T-cell (primary cell): ENCODE results near the gene SAMD10. TPM values are rescaled to one million over a fixed set of nuclear protein-coding genes. Genes with fewer than 3 reads are reported as not detected.

Experiments
- ATAC-seq, 4 experiments: fragments of 200-7000 bp in 3 of 4; fragments of 150-1000 bp in 1 of 4; cut with Tn5 transposase; replicated peaks in 1 of 4; 1 replicate in 3 of 4; 2 replicates in 1 of 4; pipeline ENCODE4 v1.10.0; 2021; ENCODE audit warnings: moderate library complexity in 3 of 4, mild to moderate bottlenecking in 2 of 4, moderate number of reproducible peaks in 1 of 4
- CTCF ChIA-PET, 2 donors: fragments of 300-600 bp; sonication (Branson Sonifier 250); formaldehyde crosslinking; loops; one replicate each; lab custom pipeline; 2022; ENCODE audit warnings: antibody characterized with exemption in 2 of 2; lab: Charles Lee
- POLR2A ChIA-PET, 2 donors: fragments of 300-600 bp; sonication (Branson Sonifier 250); formaldehyde crosslinking; loops; one replicate each; lab custom pipeline; 2022; ENCODE audit warnings: antibody characterized with exemption in 2 of 2; lab: Charles Lee
- DNase-seq, 35 experiments: peaks; one replicate each; pipeline versions ENCODE4 v3.0.0 to v3.0.0-alpha.2; 2013 to 2023
- H3K27ac ChIP-seq: one replicate; pipeline ENCODE4 v1.5.1; 2013; ENCODE audit warnings: low read length
- H3K27me3 ChIP-seq, 2 experiments: replicated peaks in 1 of 2; 1 replicate in 1 of 2; 2 replicates in 1 of 2; pipeline versions ENCODE4 v1.6.1 to v1.7.0; 2013; ENCODE audit warnings: low read length in 1 of 2, mixed read lengths in 1 of 2; ENCODE audit not compliant: control insufficient read depth in 2 of 2, insufficient read depth in 2 of 2; ENCODE audit errors: extremely low read depth in 1 of 2
- H3K36me3 ChIP-seq, 2 donors: 1 replicate in 1 of 2; 2 replicates in 1 of 2; pipeline versions ENCODE4 v1.6.1 to v1.7.0; 2013; ENCODE audit warnings: low read length in 1 of 2; ENCODE audit not compliant: control insufficient read depth in 2 of 2, insufficient read depth in 1 of 2; ENCODE audit errors: extremely low read depth in 1 of 2
- H3K4me1 ChIP-seq, 2 experiments: 1 replicate in 1 of 2; 2 replicates in 1 of 2; pipeline versions ENCODE4 v1.6.1 to v1.7.0; 2013; ENCODE audit warnings: low read length in 2 of 2, mixed read lengths in 1 of 2; ENCODE audit not compliant: insufficient read depth in 2 of 2, control insufficient read depth in 1 of 2; ENCODE audit errors: extremely low read depth in 1 of 2
- H3K4me3 ChIP-seq, 2 donors: 1 replicate in 1 of 2; 2 replicates in 1 of 2; pipeline versions ENCODE4 v1.5.1 to v1.7.0; 2013; ENCODE audit warnings: mild to moderate bottlenecking in 2 of 2, low read length in 1 of 2, moderate library complexity in 1 of 2; ENCODE audit not compliant: control insufficient read depth in 1 of 2; ENCODE audit errors: extremely low read depth in 1 of 2
- H3K9me3 ChIP-seq: 2 replicates; pipeline ENCODE4 v1.7.0; 2013
- H3K27ac Mint-ChIP-seq, 2 donors: one replicate each; pipeline ENCODE4 v1.8.0; 2020 to 2021; ENCODE audit warnings: mild to moderate bottlenecking in 2 of 2, mixed read lengths in 2 of 2
- H3K27me3 Mint-ChIP-seq, 2 donors: one replicate each; pipeline ENCODE4 v1.8.0; 2021 to 2022; ENCODE audit warnings: mixed read lengths in 2 of 2
- H3K36me3 Mint-ChIP-seq: one replicate; pipeline ENCODE4 v1.8.0; 2021; ENCODE audit warnings: mixed read lengths
- H3K4me1 Mint-ChIP-seq, 3 donors: one replicate each; pipeline ENCODE4 v1.8.0; 2020 to 2022; ENCODE audit warnings: mixed read lengths in 3 of 3, mild to moderate bottlenecking in 1 of 3
- H3K4me3 Mint-ChIP-seq, 3 donors: one replicate each; pipeline ENCODE4 v1.8.0; 2020 to 2022; ENCODE audit warnings: mild to moderate bottlenecking in 3 of 3, mixed read lengths in 3 of 3, moderate library complexity in 3 of 3
- H3K9me3 Mint-ChIP-seq, 3 donors: one replicate each; pipeline ENCODE4 v1.8.0; 2020 to 2022; ENCODE audit warnings: mixed read lengths in 3 of 3
- WGBS: methylation state at CpG from one replicate; pipeline ENCODE4 v1.1.5; 2013; ENCODE audit warnings: missing lambda C conversion rate; ENCODE audit not compliant: insufficient coverage; 5-methylcytosine and 5-hydroxymethylcytosine counted together
- total RNA-seq, 35 experiments: library from RNA in 6 of 35; stranded (reverse) in 6 of 35; fragments of 120-200 nt in 1 of 35; gene quantifications; one replicate each; pipeline versions ENCODE4 v1.2.1 to v1.2.4 and lab custom pipeline; 2013 to 2026

SAMD10 gene
- total RNA-seq, 5 donors from 2014 or later (not counting 1 experiment from before 2014, with no cell fraction given), result 16.1 to 30.8 (median 17.7) TPM

DNA sequence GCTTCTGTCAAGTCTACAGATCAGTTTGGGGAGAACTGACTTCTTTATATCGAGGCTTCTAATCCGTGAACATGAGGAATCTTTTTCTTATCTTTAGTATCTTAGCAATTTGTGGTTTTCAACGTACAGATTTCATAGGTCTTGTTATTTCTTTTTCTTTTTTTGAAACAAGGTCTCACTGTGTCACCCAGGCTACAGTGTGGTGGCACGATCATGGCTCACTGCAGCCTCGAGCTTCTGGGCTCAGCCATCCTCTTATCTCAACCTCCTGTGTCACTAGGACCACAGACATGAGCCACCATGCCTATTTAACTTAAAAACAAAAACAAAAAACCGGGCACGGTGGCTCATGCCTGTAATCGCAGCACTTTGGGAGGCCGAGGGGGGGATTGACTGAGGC, 55.2 kb downstream of the SAMD10 start:
- no peaks in the 10 kb centered on the region for H3K9me3 ChIP-seq
- ChIA-PET CTCF (no interaction called here), POLR2A (no interaction called here)
- no peak overlapping the region for H3K4me3 ChIP-seq
- Mint-ChIP-seq H3K27ac (peak overlapping the region in 1 of 2 donors; percentile 30), H3K4me3 (no peak overlapping the region), H3K4me1 (peaks cover 18 to 26% (median 22%) of the 10 kb centered on the region in 3 donors), H3K36me3 (peaks cover 22% of the 10 kb centered on the region), H3K27me3 (no peaks in the 10 kb centered on the region), H3K9me3 (no peaks in the 10 kb centered on the region)
- H3K4me1 ChIP-seq, result peaks cover 0 to 3% of the 10 kb centered on the region in 2 experiments
- peaks cover 9 to 39% of the 10 kb centered on the region in 2 donors for H3K36me3 ChIP-seq
- no peak for ATAC-seq
- H3K27me3 ChIP-seq, result no peaks in the 10 kb centered on the region
- 49% methylated on average over 5 of the region's 9 CpGs for WGBS
- H3K27ac ChIP-seq, result no peak overlapping the region
- DNase-seq, result no peak

Other genes with a start within 250 kb of the SAMD10 start
- 100 to 1,000 TPM; 144 to 248 (median 172) TPM for gene LIME1, start 243.0 kb downstream of the SAMD10 start, total RNA-seq
- gene SLC2A4RG, start 239.9 kb downstream of the SAMD10 start, total RNA-seq, result 100 to 1,000 TPM; 110 to 173 (median 135) TPM
- under 1 TPM; 0.20 to 0.95 (median 0.30) TPM for gene ZBTB46, start 148.4 kb downstream of the SAMD10 start, total RNA-seq
- gene ABHD16B, start 118.1 kb downstream of the SAMD10 start, total RNA-seq, result not detected
- gene TPD52L2, start 114.4 kb downstream of the SAMD10 start, total RNA-seq, result 10 to 100 TPM; 27.8 to 44.1 (median 39.3) TPM
- 10 to 100 TPM; 35.4 to 63.7 (median 54.9) TPM for gene DNAJC5, start 84.5 kb downstream of the SAMD10 start, total RNA-seq
- gene UCKL1, start 23.2 kb downstream of the SAMD10 start, total RNA-seq, result 10 to 100 TPM; 40.6 to 72.3 (median 67.0) TPM
- 10 to 100 TPM; 22.7 to 26.3 (median 25.1) TPM for gene ZNF512B, start 9.7 kb downstream of the SAMD10 start, total RNA-seq
- gene PRPF6, start 1.5 kb upstream of the SAMD10 start, total RNA-seq, result 100 to 1,000 TPM in 1 of 5 donors, 10 to 100 TPM in 4; 59.8 to 106 (median 83.5) TPM
- 10 to 100 TPM in 2 of 5 donors, 1 to 10 TPM in 3; 4.5 to 20.8 (median 9.5) TPM for gene C20orf204, start 56.5 kb upstream of the SAMD10 start, total RNA-seq
- under 1 TPM in 3 of 5 donors, not detected in 2; 0.35 to 0.56 (median 0.44) TPM for gene SOX18, start 70.0 kb upstream of the SAMD10 start, total RNA-seq
- gene TCEA2, start 83.6 kb upstream of the SAMD10 start, total RNA-seq, result 10 to 100 TPM; 25.8 to 49.7 (median 40.1) TPM
- gene RGS19, start 99.9 kb upstream of the SAMD10 start, total RNA-seq, result 10 to 100 TPM; 39.2 to 61.7 (median 57.3) TPM
- 1 to 10 TPM; 1.1 to 1.9 (median 1.5) TPM for gene OPRL1, start 100.4 kb upstream of the SAMD10 start, total RNA-seq
- under 1 TPM in 3 of 5 donors, not detected in 2; 0.30 to 0.86 (median 0.35) TPM for gene LKAAEAR1, start 104.8 kb upstream of the SAMD10 start, total RNA-seq
- not detected for gene NPBWR2, start 127.9 kb upstream of the SAMD10 start, total RNA-seq
- under 1 TPM in 1 of 5 donors, not detected in 4; 0.06 TPM for gene MYT1, start 184.8 kb upstream of the SAMD10 start, total RNA-seq